Activated CD8-positive, alpha-beta T cell treated with anti-CD3 and anti-CD28 coated beads for 36 hours (primary cell): ENCODE measurements around the gene SLC25A15. TPM values are rescaled to one million over a fixed set of nuclear protein-coding genes. Genes with fewer than 3 reads are reported as not detected.
A peak's percentile ranks its signal among the peaks of the same experiment; 100 is the strongest.

ENCODE experiments used
- ATAC-seq: fragments of 200-7000 bp; cut with Tn5 transposase; one replicate; pipeline ENCODE4 v1.10.0; 2021; ENCODE audit warnings: mild to moderate bottlenecking, moderate library complexity
- CTCF ChIA-PET: fragments of 350-600 bp; sonication (Branson Sonifier 250); formaldehyde crosslinking; loops from one replicate; lab custom pipeline; 2021; ENCODE audit warnings: antibody characterized with exemption; lab: Charles Lee
- POLR2A ChIA-PET: fragments of 350-600 bp; sonication (Branson Sonifier 250); formaldehyde crosslinking; loops from one replicate; lab custom pipeline; 2021; ENCODE audit warnings: antibody characterized with exemption; lab: Charles Lee
- DNase-seq: peaks from one replicate; pipeline ENCODE4 v3.0.0-alpha.2; 2020
- H3K27ac Mint-ChIP-seq: one replicate; pipeline ENCODE4 v1.8.0; 2021; ENCODE audit warnings: mild to moderate bottlenecking, mixed read lengths
- H3K27me3 Mint-ChIP-seq: one replicate; pipeline ENCODE4 v1.8.0; 2021; ENCODE audit warnings: mixed read lengths
- H3K36me3 Mint-ChIP-seq: one replicate; pipeline ENCODE4 v1.8.0; 2021; ENCODE audit warnings: low read depth, mixed read lengths
- H3K4me1 Mint-ChIP-seq: one replicate; pipeline ENCODE4 v1.8.0; 2021; ENCODE audit warnings: low read depth, mixed read lengths
- H3K4me3 Mint-ChIP-seq: one replicate; pipeline ENCODE4 v1.8.0; 2021; ENCODE audit warnings: mild to moderate bottlenecking, moderate library complexity, mixed read lengths
- H3K9me3 Mint-ChIP-seq: one replicate; pipeline ENCODE4 v1.8.0; 2021; ENCODE audit warnings: mixed read lengths
- CTCF ChIP-seq: fragments of 200-600 bp; IDR thresholded peaks from one replicate; pipeline ENCODE4 v1.8.0; 2022; ENCODE audit warnings: antibody characterized with exemption, mild to moderate bottlenecking
- intact Hi-C: fragments of 100-400 bp; cut with micrococcal nuclease; formaldehyde crosslinking; loops from one replicate; pipeline ENCODE4 v1.10.0; 2022
- total RNA-seq, 2 experiments: library from RNA; stranded (reverse); gene quantifications; one replicate each; pipeline ENCODE4 v1.2.3, GENCODE V29; 2021

Gene SLC25A15
- total RNA-seq, 2 experiments from 2014 or later, result 23.2 to 24.6 TPM

- POLR2A ChIA-PET, result no interaction called here
- ATAC-seq, result no peak
Observed at GRCh38 chr13:40796649-40797048, 7.2 kb downstream of the SLC25A15 start.

GRCh38 chr13:40798380-40798779 lies 9.0 kb downstream of the SLC25A15 start:
- POLR2A ChIA-PET, result interaction anchor here (0.6 to 1.5 kb wide), 2 partner anchors 122 to 1141 kb away, joined by 3 to 5 read pairs; no protein-coding TSS in a partner anchor
- intact Hi-C loops, result no loop called here
- no peak overlapping the region for H3K4me3 Mint-ChIP-seq

More at GRCh38 chr13:40796649-40797048, 7.2 kb downstream of the SLC25A15 start:
- Mint-ChIP-seq H3K9me3 (no peaks in the 10 kb centered on the region), H3K4me1 (peaks cover 16% of the 10 kb centered on the region), H3K27ac (no peak overlapping the region), H3K36me3 (peaks cover 40% of the 10 kb centered on the region), H3K27me3 (no peaks in the 10 kb centered on the region), H3K4me3 (no peak overlapping the region)
- TF ChIP-seq CTCF, result no peak
- CTCF ChIA-PET, result interaction anchor here (1.1 kb wide), 1 partner anchor 17 kb away, joined by 3 read pairs; no protein-coding TSS in a partner anchor
- no peak for DNase-seq
- intact Hi-C loops, result no loop called here

GRCh38 chr13:40799508-40799907 lies 10.1 kb downstream of the SLC25A15 start:
- H3K4me1 Mint-ChIP-seq, result peaks cover 4% of the 10 kb centered on the region
- DNase-seq, result no peak
- no peak overlapping the region for H3K4me3 Mint-ChIP-seq
- ChIA-PET POLR2A (interaction anchor here (0.8 to 1.5 kb wide), 2 partner anchors 116 to 121 kb away, joined by 3 to 5 read pairs; no protein-coding TSS in a partner anchor), CTCF (interaction anchor here (1.4 kb wide), 1 partner anchor 9 kb away, joined by 3 read pairs; no protein-coding TSS in a partner anchor)
- no peaks in the 10 kb centered on the region for H3K9me3 Mint-ChIP-seq
- no peak for TF ChIP-seq CTCF
- no peak for ATAC-seq
- no peaks in the 10 kb centered on the region for H3K27me3 Mint-ChIP-seq
- no peak overlapping the region for H3K27ac Mint-ChIP-seq
- intact Hi-C loops, result no loop called here
- H3K36me3 Mint-ChIP-seq, result peaks cover 31% of the 10 kb centered on the region

More at GRCh38 chr13:40798380-40798779, 9.0 kb downstream of the SLC25A15 start:
- DNase-seq (no peak), ATAC-seq (peak; percentile 57)
- CTCF ChIA-PET, result interaction anchor here (0.6 to 1.4 kb wide), 4 partner anchors 8 to 870 kb away, joined by 3 to 4 read pairs (median 3); no protein-coding TSS in a partner anchor
- no peaks in the 10 kb centered on the region for H3K9me3 Mint-ChIP-seq
- no peaks in the 10 kb centered on the region for H3K27me3 Mint-ChIP-seq
- peak overlapping the region; percentile 61 for H3K27ac Mint-ChIP-seq
- no peak for TF ChIP-seq CTCF
- H3K36me3 Mint-ChIP-seq, result peaks cover 37% of the 10 kb centered on the region
- peaks cover 6% of the 10 kb centered on the region for H3K4me1 Mint-ChIP-seq

- H3K27me3 Mint-ChIP-seq, result no peaks in the 10 kb centered on the region
- intact Hi-C loops, result no loop called here
- H3K27ac Mint-ChIP-seq, result no peak overlapping the region
- no peak overlapping the region for H3K4me3 Mint-ChIP-seq
- H3K36me3 Mint-ChIP-seq, result peaks cover 28% of the 10 kb centered on the region
- TF ChIP-seq CTCF, result no peak
- H3K4me1 Mint-ChIP-seq, result no peaks in the 10 kb centered on the region
- H3K9me3 Mint-ChIP-seq, result no peaks in the 10 kb centered on the region
- DNase-seq (no peak), ATAC-seq (no peak)
- ChIA-PET CTCF (interaction anchor here (1.4 kb wide), 1 partner anchor 14 kb away, joined by 4 read pairs; no protein-coding TSS in a partner anchor), POLR2A (interaction anchor here (0.6 to 0.9 kb wide), 3 partner anchors 128 to 319 kb away, joined by 3 to 4 read pairs (median 3); no protein-coding TSS in a partner anchor)
Observed at GRCh38 chr13:40800559-40800958, 11.1 kb downstream of the SLC25A15 start.
